ENCODE data around the gene LSG1.

LSG1 gene

DNA sequence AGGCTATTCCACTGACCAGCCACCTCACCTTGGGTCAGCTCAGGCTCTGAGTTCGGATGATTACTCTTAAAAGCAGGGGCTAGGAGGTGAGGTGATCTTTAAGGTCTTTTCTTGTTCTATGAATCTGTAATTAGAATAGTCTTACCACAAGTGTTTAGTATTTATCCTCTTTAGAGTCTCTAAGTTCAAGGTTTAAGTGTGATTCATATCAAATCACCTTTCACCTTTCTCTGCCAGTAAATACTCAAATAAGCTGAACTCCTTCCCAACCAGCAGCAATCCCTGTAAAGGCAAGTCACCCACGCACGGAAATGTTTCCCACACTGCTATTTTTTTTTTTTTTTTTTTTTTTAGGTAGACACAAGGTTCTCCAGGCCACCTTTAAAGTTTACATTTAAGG, 24.2 kb downstream of the LSG1 start:
- no peak for TF ChIP-seq TCF12 (IDR thresholded peaks at IDR 0.05; ENCODE audit: low read depth)
- TF ChIP-seq, protein P1, sequence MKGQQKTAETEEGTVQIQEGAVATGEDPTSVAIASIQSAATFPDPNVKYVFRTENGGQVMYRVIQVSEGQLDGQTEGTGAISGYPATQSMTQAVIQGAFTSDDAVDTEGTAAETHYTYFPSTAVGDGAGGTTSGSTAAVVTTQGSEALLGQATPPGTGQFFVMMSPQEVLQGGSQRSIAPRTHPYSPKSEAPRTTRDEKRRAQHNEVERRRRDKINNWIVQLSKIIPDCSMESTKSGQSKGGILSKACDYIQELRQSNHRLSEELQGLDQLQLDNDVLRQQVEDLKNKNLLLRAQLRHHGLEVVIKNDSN (IDR thresholded peaks at IDR 0.05): no peak
- no peak for TF ChIP-seq CREB1 (IDR thresholded peaks at IDR 0.05; ENCODE audit: low read depth)
- TF ChIP-seq EP300 (IDR thresholded peaks at IDR 0.05; ENCODE audit: borderline replicate concordance): no peak
- no peak for TF ChIP-seq YY1 (IDR thresholded peaks at IDR 0.05; ENCODE audit: low read depth)
- TF ChIP-seq EGR1 (IDR thresholded peaks at IDR 0.05): no peak
- no peak for TF ChIP-seq FOXM1 (IDR thresholded peaks at IDR 0.05; ENCODE audit: borderline replicate concordance, low read depth)
- TF ChIP-seq, protein P2, sequence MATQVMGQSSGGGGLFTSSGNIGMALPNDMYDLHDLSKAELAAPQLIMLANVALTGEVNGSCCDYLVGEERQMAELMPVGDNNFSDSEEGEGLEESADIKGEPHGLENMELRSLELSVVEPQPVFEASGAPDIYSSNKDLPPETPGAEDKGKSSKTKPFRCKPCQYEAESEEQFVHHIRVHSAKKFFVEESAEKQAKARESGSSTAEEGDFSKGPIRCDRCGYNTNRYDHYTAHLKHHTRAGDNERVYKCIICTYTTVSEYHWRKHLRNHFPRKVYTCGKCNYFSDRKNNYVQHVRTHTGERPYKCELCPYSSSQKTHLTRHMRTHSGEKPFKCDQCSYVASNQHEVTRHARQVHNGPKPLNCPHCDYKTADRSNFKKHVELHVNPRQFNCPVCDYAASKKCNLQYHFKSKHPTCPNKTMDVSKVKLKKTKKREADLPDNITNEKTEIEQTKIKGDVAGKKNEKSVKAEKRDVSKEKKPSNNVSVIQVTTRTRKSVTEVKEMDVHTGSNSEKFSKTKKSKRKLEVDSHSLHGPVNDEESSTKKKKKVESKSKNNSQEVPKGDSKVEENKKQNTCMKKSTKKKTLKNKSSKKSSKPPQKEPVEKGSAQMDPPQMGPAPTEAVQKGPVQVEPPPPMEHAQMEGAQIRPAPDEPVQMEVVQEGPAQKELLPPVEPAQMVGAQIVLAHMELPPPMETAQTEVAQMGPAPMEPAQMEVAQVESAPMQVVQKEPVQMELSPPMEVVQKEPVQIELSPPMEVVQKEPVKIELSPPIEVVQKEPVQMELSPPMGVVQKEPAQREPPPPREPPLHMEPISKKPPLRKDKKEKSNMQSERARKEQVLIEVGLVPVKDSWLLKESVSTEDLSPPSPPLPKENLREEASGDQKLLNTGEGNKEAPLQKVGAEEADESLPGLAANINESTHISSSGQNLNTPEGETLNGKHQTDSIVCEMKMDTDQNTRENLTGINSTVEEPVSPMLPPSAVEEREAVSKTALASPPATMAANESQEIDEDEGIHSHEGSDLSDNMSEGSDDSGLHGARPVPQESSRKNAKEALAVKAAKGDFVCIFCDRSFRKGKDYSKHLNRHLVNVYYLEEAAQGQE (IDR thresholded peaks at IDR 0.05; ENCODE audit: low read depth): no peak
- no peak for TF ChIP-seq TEAD4 (IDR thresholded peaks at IDR 0.05)
- no peak for TF ChIP-seq CEBPB (IDR thresholded peaks at IDR 0.05)
- no peak for TF ChIP-seq RAD21 (IDR thresholded peaks at IDR 0.05; ENCODE audit: low read depth)
- TF ChIP-seq ZBTB7A (IDR thresholded peaks at IDR 0.05; ENCODE audit: low read depth): no peak
- no peak for TF ChIP-seq TAF1 (IDR thresholded peaks at IDR 0.05; ENCODE audit: low read depth)

DNA sequence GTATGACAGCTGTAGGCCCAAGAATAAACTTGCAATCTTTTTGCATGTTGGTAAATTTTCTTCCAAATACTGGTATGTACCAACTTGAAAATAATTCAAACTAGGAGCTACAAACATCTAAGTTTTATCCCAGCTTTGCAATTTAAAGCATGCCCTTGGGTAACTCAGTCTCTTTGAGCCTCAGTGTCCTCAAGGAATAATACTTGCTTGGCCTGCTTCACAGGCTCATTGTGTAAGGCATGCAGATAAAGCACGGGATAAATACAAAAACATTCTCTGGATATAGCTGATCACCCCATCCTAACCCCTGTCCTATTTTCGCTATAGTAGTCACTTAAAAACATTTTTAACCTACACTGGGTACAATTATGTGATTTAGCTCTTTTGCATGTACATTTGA, 29.2 kb downstream of the LSG1 start:
- TF ChIP-seq EGR1 (IDR thresholded peaks at IDR 0.05) (no peak), TAF1 (IDR thresholded peaks at IDR 0.05; ENCODE audit: low read depth) (no peak), TCF12 (IDR thresholded peaks at IDR 0.05; ENCODE audit: low read depth) (no peak), RAD21 (IDR thresholded peaks at IDR 0.05; ENCODE audit: low read depth) (no peak), EP300 (IDR thresholded peaks at IDR 0.05; ENCODE audit: borderline replicate concordance) (no peak), TEAD4 (IDR thresholded peaks at IDR 0.05) (no peak), NFIC (IDR thresholded peaks at IDR 0.05) (no peak)
- TF ChIP-seq, protein P2 (IDR thresholded peaks at IDR 0.05; ENCODE audit: low read depth): no peak
- TF ChIP-seq, protein P1 (IDR thresholded peaks at IDR 0.05): no peak
- TF ChIP-seq, protein P3, sequence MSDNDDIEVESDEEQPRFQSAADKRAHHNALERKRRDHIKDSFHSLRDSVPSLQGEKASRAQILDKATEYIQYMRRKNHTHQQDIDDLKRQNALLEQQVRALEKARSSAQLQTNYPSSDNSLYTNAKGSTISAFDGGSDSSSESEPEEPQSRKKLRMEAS (IDR thresholded peaks at IDR 0.05): no peak

DNA sequence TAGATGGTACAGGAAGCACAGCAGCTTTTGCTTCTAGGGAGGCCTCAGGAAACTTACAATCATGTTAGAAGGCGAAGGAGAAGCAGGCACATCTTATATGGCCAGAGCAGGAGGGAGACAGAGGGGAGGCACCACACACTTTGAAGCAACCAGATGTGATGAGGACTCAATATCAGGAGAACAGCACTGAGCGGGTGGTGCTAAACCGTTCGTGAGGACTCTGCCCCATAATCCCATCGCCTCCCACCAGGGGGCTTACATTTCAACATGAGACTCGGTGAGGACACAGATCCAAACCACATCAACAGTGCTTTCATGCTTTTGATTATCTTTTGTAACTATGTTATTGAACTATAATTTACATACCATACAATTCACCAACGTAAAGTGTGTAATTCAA, 31.2 kb downstream of the LSG1 start:
- TF ChIP-seq, protein P1 (IDR thresholded peaks at IDR 0.05): no peak
- TF ChIP-seq TCF12 (IDR thresholded peaks at IDR 0.05; ENCODE audit: low read depth) (no peak), EP300 (IDR thresholded peaks at IDR 0.05; ENCODE audit: borderline replicate concordance) (no peak), NFIC (IDR thresholded peaks at IDR 0.05) (no peak), CEBPB (IDR thresholded peaks at IDR 0.05) (no peak), CREB1 (IDR thresholded peaks at IDR 0.05; ENCODE audit: low read depth) (no peak), YY1 (IDR thresholded peaks at IDR 0.05; ENCODE audit: low read depth) (no peak)

DNA sequence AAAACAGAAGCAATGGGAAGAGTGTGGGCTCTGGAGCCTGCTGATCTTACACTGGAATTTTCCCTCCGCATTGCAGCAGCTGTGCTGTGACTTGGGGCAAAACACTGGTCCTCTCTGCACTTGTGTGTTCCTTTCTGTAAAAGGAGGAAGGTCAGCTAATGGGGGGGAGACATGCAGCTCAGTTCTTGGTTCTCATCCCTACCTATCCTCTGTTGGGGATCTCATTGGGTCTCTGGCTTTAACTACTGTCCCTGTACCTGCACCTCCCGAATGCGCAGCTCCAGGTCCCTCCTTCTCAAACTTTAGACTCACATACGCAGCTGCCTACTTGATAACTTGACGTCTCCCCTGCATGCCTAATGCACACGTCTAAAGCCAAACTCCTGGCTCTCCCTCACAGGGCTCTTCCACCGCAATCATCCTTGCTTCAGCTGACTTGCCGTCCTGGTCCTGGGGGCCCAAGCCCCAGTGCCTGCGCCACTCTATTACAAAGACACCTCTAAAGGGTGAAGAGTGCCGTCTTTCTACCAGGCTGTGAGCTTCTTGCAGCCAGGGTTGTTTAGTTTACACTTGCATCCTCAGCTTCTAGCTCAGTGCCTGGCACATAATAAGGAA, 32.9 kb downstream of the LSG1 start:
- TF ChIP-seq RAD21 (IDR thresholded peaks at IDR 0.05; ENCODE audit: low read depth) (no peak), FOXM1 (IDR thresholded peaks at IDR 0.05; ENCODE audit: borderline replicate concordance, low read depth) (no peak), TEAD4 (IDR thresholded peaks at IDR 0.05) (no peak), TAF1 (IDR thresholded peaks at IDR 0.05; ENCODE audit: low read depth) (no peak), CREB1 (IDR thresholded peaks at IDR 0.05; ENCODE audit: low read depth) (no peak), CEBPB (IDR thresholded peaks at IDR 0.05) (no peak), EP300 (IDR thresholded peaks at IDR 0.05; ENCODE audit: borderline replicate concordance) (no peak), ZBTB7A (IDR thresholded peaks at IDR 0.05; ENCODE audit: low read depth) (no peak), NFIC (IDR thresholded peaks at IDR 0.05) (no peak), EGR1 (IDR thresholded peaks at IDR 0.05) (no peak), YY1 (IDR thresholded peaks at IDR 0.05; ENCODE audit: low read depth) (no peak), TCF12 (IDR thresholded peaks at IDR 0.05; ENCODE audit: low read depth) (no peak)
- TF ChIP-seq, protein P3 (IDR thresholded peaks at IDR 0.05): no peak
- TF ChIP-seq, protein P1 (IDR thresholded peaks at IDR 0.05): no peak
- TF ChIP-seq, protein P2 (IDR thresholded peaks at IDR 0.05; ENCODE audit: low read depth): no peak

All from Ishikawa (cell line).